NCI-H1417 treated with DMSO at 0.1 percent for 48 hours (cell line): Measurements from ENCODE around the gene GORAB.

Experiments used
- DNase-seq: peaks from one replicate; lab custom pipeline; 2025; lab: John Stamatoyannopoulos, UW

GORAB gene

GRCh38 chr1:170592591-170593111 is 60.7 kb downstream of the GORAB start:
- no peak for DNase-seq

- DNase-seq, result no peak
Observed at GRCh38 chr1:170593173-170594011, 61.4 kb downstream of the GORAB start.

- no peak for DNase-seq
Observed at GRCh38 chr1:170594066-170594626, 62.2 kb downstream of the GORAB start.

- no peak for DNase-seq
Observed at GRCh38 chr1:170596701-170597100, 64.7 kb downstream of the GORAB start.

- no peak for DNase-seq
Observed at GRCh38 chr1:170598618-170599017, 66.7 kb downstream of the GORAB start.

- DNase-seq, result no peak
Observed at GRCh38 chr1:170599033-170599432, 67.1 kb downstream of the GORAB start.

- no peak for DNase-seq
Observed at GRCh38 chr1:170601866-170602265, 69.9 kb downstream of the GORAB start.
